Breast epithelium (tissue), 4 donors: ENCODE measurements around the gene ZNF318. TPM values are rescaled to one million over a fixed set of nuclear protein-coding genes. Genes with fewer than 3 reads are reported as not detected.

ENCODE experiments used
- DNase-seq, 2 donors: peaks; one replicate each; pipeline ENCODE4 v3.0.0-alpha.2; 2019; ENCODE audit warnings: low spot score in 2 of 2
- H3K27ac ChIP-seq, 2 donors: fragments of 200-600 bp; sonication (generic) in 1 of 2; one replicate each; pipeline ENCODE4 v1.5.1; 2016 to 2019; ENCODE audit warnings: mild to moderate bottlenecking in 1 of 2
- H3K27me3 ChIP-seq, 2 donors: fragments of 200-600 bp; sonication (generic) in 1 of 2; one replicate each; pipeline versions ENCODE4 v1.5.1 to v1.6.0; 2017 to 2019; ENCODE audit warnings: control low read depth in 1 of 2, mild to moderate bottlenecking in 1 of 2
- H3K36me3 ChIP-seq: fragments of 200-600 bp; one replicate; pipeline ENCODE4 v1.5.1; 2019
- H3K4me1 ChIP-seq, 2 donors: fragments of 200-600 bp; sonication (generic); one replicate each; pipeline ENCODE4 v1.5.1; 2016 to 2019; ENCODE audit warnings: control low read depth in 1 of 2
- H3K4me3 ChIP-seq, 3 donors: fragments of 200-600 bp; sonication (generic); 1 replicate in 2 of 3; 2 replicates in 1 of 3; pipeline ENCODE4 v1.5.1; 2016 to 2019; ENCODE audit warnings: mild to moderate bottlenecking in 3 of 3, moderate library complexity in 2 of 3
- H3K9me3 ChIP-seq, 2 donors: fragments of 200-600 bp; sonication (generic) in 1 of 2; one replicate each; pipeline ENCODE4 v1.5.1; 2016 to 2019; ENCODE audit warnings: control low read depth in 1 of 2
- POLR2A ChIP-seq: fragments of 450-650 bp; IDR thresholded peaks from one replicate; pipeline ENCODE4 v1.6.1; 2016; ENCODE audit warnings: antibody characterized with exemption, mild to moderate bottlenecking, moderate library complexity
- POLR2AphosphoS5 ChIP-seq, 3 donors: sonication (generic); formaldehyde crosslinking; IDR thresholded peaks; one replicate each; pipeline ENCODE4 v1.6.1; 2017; ENCODE audit warnings: antibody characterized with exemption in 3 of 3
- intact Hi-C: fragments of 100-400 bp; cut with DNase I; formaldehyde crosslinking; loops from one replicate; pipeline ENCODE4 v1.15.1; 2023; ENCODE audit warnings: low total_unique reads
- total RNA-seq, 3 donors: library from RNA; depleted of rRNA; stranded (reverse); fragments of >200 nt; gene quantifications; one replicate each; pipeline ENCODE4 v1.1.0, GENCODE V29; 2016
- TF ChIP-seq, protein P1 (sequence below), 3 donors: fragments of 450-650 bp; IDR thresholded peaks; one replicate each; pipeline ENCODE4 v1.5.1; 2016 to 2017; ENCODE audit warnings: antibody characterized with exemption in 3 of 3, mild to moderate bottlenecking in 3 of 3, moderate library complexity in 3 of 3

ZNF318 gene
- total RNA-seq, 3 donors from 2014 or later: 15.4 to 19.5 (median 17.4) TPM

GRCh38 chr6:43339168-43339567 is 30.3 kb downstream of the ZNF318 start:
- Histone ChIP-seq H3K9me3 (no peaks in the 10 kb centered on the region), H3K27ac (no peak overlapping the region), H3K4me1 (no peaks in the 10 kb centered on the region), H3K27me3 (no peaks in the 10 kb centered on the region), H3K36me3 (no peaks in the 10 kb centered on the region), H3K4me3 (no peak overlapping the region)
- intact Hi-C loops: loop anchor here (1.0 kb wide), 1 partner anchor 11 kb away; no protein-coding TSS in a partner anchor
- no peak for DNase-seq
- no peak for TF ChIP-seq POLR2AphosphoS5 (IDR thresholded peaks at IDR 0.05)
- TF ChIP-seq, protein P1, sequence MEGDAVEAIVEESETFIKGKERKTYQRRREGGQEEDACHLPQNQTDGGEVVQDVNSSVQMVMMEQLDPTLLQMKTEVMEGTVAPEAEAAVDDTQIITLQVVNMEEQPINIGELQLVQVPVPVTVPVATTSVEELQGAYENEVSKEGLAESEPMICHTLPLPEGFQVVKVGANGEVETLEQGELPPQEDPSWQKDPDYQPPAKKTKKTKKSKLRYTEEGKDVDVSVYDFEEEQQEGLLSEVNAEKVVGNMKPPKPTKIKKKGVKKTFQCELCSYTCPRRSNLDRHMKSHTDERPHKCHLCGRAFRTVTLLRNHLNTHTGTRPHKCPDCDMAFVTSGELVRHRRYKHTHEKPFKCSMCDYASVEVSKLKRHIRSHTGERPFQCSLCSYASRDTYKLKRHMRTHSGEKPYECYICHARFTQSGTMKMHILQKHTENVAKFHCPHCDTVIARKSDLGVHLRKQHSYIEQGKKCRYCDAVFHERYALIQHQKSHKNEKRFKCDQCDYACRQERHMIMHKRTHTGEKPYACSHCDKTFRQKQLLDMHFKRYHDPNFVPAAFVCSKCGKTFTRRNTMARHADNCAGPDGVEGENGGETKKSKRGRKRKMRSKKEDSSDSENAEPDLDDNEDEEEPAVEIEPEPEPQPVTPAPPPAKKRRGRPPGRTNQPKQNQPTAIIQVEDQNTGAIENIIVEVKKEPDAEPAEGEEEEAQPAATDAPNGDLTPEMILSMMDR (IDR thresholded peaks at IDR 0.05): no peak
- TF ChIP-seq POLR2A: no peak

GRCh38 chr6:43338243-43338642 is 31.2 kb downstream of the ZNF318 start:
- intact Hi-C loops: no loop called here
- H3K36me3 ChIP-seq: no peaks in the 10 kb centered on the region
- H3K27me3 ChIP-seq: no peaks in the 10 kb centered on the region
- TF ChIP-seq, protein P1 (IDR thresholded peaks at IDR 0.05): no peak
- TF ChIP-seq POLR2A (no peak), POLR2AphosphoS5 (IDR thresholded peaks at IDR 0.05) (no peak)
- DNase-seq: no peak
- H3K4me3 ChIP-seq: no peak overlapping the region
- no peaks in the 10 kb centered on the region for H3K4me1 ChIP-seq
- H3K27ac ChIP-seq: no peak overlapping the region
- H3K9me3 ChIP-seq: no peaks in the 10 kb centered on the region

GRCh38 chr6:43336382-43336781 is 33.1 kb downstream of the ZNF318 start:
- H3K4me1 ChIP-seq: no peaks in the 10 kb centered on the region
- TF ChIP-seq POLR2A (no peak), POLR2AphosphoS5 (IDR thresholded peaks at IDR 0.05) (no peak)
- TF ChIP-seq, protein P1 (IDR thresholded peaks at IDR 0.05): no peak
- H3K36me3 ChIP-seq: no peaks in the 10 kb centered on the region
- no peak overlapping the region for H3K27ac ChIP-seq
- no peaks in the 10 kb centered on the region for H3K9me3 ChIP-seq
- no peak for DNase-seq
- no peaks in the 10 kb centered on the region for H3K27me3 ChIP-seq
- intact Hi-C loops: no loop called here
- H3K4me3 ChIP-seq: no peak overlapping the region

- no peak for DNase-seq
- intact Hi-C loops: no loop called here
Observed at GRCh38 chr6:43335469-43335868, 34.0 kb downstream of the ZNF318 start.

DNA sequence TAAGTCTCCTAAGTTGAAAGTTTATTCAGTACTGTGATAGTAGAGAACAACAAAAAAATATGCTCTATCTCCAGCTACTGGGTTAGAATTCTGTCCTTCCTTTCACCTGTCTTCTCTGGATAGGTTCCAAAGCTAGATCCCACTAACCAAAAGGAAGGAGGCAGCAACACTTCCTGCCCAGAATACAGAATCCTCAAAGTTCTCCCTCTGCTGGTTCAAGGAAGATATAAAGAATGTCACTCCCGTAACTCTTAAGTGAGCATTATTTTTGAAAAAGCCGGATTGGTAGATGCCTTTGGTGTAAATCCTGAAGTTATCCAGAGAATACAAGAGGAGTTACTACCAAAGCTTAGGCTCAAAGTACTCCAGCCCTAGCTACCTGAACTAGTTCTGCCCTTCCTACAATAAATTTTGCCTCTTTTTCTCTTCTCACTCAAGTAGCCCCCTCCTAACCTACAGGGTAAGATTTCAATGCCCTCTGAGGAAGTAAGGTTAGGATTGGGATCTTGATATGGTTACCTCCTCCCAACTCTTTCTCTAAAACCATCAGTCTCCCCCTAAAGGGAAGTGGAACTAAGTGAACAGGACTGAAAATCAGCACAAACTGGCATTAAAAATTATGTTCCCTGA is 34.9 kb downstream of the ZNF318 start:
- Histone ChIP-seq H3K4me1 (no peaks in the 10 kb centered on the region), H3K4me3 (no peak overlapping the region), H3K27me3 (no peaks in the 10 kb centered on the region), H3K9me3 (no peaks in the 10 kb centered on the region), H3K36me3 (no peaks in the 10 kb centered on the region), H3K27ac (no peak overlapping the region)
- DNase-seq: no peak
- TF ChIP-seq POLR2A (no peak), POLR2AphosphoS5 (IDR thresholded peaks at IDR 0.05) (no peak)
- TF ChIP-seq, protein P1 (IDR thresholded peaks at IDR 0.05): peak in 2 of 3 donors; percentile 34 to 54
- intact Hi-C loops: no loop called here

More at GRCh38 chr6:43335469-43335868, 34.0 kb downstream of the ZNF318 start:
- Histone ChIP-seq H3K9me3 (no peaks in the 10 kb centered on the region), H3K27me3 (no peaks in the 10 kb centered on the region), H3K27ac (no peak overlapping the region), H3K4me1 (no peaks in the 10 kb centered on the region), H3K36me3 (no peaks in the 10 kb centered on the region), H3K4me3 (no peak overlapping the region)
- TF ChIP-seq, protein P1 (IDR thresholded peaks at IDR 0.05): no peak
- TF ChIP-seq POLR2A: no peak
